Activated CD8-positive, alpha-beta memory T cell treated with anti-CD3 and anti-CD28 coated beads for 1 hour (primary cell): ENCODE data around the gene BMP4.

Source experiments
- DNase-seq, 2 donors: peaks; one replicate each; pipeline ENCODE4 v3.0.0-alpha.2; 2020; ENCODE audit warnings: low read depth in 1 of 2; ENCODE audit errors: extremely low read depth in 1 of 2

The BMP4 gene

DNA sequence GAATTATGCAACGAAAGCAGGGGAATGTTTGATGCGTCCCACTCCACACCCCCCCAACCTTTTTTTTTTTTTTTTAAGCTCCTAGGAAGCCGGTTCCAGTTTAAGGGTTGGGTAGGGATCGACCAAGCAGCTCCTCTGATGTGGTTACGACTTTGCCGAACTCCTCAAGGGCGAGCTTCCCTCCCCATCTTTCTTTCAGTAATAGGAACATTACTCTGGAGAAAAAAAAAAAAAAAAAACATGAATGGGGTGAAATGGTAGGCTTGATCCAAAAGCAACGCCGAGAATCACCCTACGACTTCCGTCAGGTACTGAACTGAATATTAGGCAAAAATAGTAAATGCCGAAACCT lies 9.6 kb downstream of the BMP4 start:
- DNase-seq = no peak

- no peak for DNase-seq
These were observed 10.1 kb downstream of the BMP4 start for GRCh38 chr14:53946404-53947093.

GRCh38 chr14:53946071-53946403 lies 10.6 kb downstream of the BMP4 start:
- no peak for DNase-seq

GRCh38 chr14:53943751-53944083 lies 12.9 kb downstream of the BMP4 start:
- no peak for DNase-seq

- DNase-seq = no peak
These were observed 13.5 kb downstream of the BMP4 start for GRCh38 chr14:53942970-53943750.

GRCh38 chr14:53938136-53938837 lies 18.3 kb downstream of the BMP4 start:
- no peak for DNase-seq

DNA sequence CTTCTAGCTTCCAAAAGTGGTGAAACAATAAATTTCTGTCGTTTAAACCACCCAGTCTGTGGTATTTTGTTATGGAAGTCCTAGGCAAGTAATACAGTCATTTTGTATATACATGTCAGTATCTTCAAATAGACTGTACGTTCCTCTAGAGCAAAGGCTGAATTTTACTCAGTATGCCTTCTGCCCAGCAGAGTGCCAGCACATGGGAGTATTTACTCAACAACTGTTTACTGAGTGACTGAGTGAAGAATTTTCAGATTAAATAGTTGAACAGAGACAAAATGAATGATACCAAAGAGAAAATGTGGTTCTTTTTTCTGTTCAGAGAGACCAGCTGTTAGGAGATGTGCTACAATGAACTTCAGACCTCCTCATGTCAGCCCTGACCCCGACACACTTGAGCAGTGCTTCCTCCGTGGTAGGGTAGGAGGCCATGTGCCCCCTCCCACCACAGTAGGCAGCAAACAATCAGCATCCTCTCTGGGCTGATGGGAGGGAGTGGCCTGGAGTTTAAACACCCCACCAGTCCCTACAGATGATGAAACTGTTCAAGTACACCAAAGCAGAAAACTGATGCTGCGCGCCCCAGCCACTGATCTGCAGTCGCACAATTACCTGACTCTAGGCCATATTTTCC lies 21.7 kb downstream of the BMP4 start:
- DNase-seq = no peak

DNA sequence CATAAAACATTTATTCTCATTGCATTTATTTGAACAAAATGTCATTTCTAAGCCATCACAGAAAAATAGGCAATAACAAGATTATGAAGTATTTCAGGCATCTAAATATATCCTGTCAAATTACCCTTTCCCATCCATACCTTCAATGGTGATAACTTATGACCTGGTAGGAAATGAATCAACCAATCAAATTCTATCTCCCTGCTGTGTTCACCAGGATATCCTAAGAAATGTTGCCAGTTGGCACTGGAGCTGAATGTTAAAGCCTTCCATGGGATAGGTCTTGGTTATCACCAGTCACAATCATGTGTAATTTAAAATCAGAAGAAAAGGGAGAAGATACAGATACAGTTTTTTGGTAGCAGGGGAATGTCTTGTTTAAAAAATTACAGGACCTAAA lies 23.7 kb downstream of the BMP4 start:
- no peak for DNase-seq

- DNase-seq = no peak
These were observed 26.5 kb downstream of the BMP4 start for GRCh38 chr14:53929871-53930715.

DNA sequence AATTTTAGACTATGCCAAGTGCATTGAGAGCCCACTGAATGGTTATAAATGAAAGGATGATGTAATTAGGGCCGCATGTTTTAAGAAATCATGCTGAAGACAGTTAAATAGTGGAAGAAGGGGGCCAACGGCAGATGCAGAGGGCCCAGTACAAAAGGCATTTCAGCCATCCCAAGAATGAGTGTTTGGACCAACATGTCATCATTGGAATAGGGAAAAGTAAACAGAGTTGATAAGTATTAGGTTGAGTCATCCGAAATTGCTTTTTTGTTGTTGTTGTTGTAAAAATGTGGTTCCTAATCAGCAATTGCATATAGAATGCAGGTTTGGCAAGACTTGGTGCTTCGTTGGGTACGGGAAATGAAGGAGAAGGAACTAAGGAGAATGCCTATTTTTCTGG lies 29.5 kb downstream of the BMP4 start:
- DNase-seq = no peak

DNA sequence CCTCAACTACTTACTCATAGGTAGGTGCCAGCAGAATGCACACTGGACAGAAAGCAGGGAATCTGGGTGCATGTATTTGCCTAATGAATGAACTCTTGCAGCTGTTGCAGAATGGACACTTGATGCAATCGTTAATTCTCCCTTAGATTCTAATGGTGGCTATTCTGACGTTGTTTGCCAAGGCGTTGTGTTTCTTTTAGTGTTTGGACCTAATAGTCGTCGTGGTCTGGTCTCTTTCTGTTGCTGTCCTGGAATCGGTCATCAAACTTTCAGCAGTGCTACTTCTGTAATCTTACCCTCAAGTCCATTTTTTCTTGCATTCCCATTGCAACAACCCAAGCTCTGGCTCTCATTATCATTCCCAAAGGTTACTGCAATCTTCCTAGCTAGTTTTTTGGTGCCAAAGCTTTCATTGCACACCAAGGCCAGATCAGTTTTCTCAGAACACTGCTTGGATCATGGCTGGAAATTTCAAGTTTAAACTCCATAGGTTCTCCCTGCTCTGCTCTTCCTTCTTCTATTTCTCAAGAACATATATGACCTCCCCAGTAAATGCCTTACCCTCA lies 31.3 kb downstream of the BMP4 start:
- no peak for DNase-seq

GRCh38 chr14:53924753-53925152 lies 31.9 kb downstream of the BMP4 start:
- DNase-seq = no peak

DNA sequence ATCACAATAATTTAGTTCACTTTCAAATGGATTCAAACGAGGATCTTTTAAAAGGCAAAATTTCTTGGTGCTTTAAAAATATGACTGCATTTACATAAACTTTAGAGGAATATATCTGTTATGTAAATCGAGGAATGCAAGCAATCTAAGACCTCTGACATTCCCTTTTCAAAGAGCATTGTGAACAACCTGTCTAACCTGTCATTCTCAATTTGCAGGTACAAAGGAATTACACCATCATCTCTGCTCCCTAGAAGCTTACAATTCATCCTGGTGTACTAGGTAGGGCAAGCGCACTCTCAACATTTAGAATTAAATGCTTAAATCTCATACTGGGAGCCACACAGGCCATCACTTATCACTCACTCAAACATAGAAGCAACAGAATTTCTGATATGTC lies 35.6 kb downstream of the BMP4 start:
- no peak for DNase-seq

GRCh38 chr14:53916239-53916638 lies 40.4 kb downstream of the BMP4 start:
- no peak for DNase-seq

GRCh38 chr14:53915364-53916014 lies 41.1 kb downstream of the BMP4 start:
- DNase-seq = no peak

DNA sequence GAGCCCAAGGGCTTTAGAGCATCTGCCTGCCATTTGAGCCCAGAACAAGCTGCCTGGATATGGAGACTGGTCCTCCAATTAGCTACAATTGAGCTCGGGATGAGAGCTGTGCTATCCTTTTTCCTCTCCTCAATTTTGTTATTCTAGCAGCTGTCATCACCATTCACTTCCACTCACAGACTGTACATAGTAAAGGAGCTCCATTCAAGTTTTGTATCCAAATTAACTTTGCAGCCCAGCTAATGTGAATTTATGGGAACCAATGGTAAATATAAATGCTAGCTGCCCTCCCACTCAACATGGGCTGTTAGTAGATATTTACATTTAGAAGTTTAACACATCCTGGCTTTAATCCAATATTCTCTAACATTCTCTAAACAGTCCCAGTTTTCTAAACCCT lies 44.6 kb downstream of the BMP4 start:
- no peak for DNase-seq

DNA sequence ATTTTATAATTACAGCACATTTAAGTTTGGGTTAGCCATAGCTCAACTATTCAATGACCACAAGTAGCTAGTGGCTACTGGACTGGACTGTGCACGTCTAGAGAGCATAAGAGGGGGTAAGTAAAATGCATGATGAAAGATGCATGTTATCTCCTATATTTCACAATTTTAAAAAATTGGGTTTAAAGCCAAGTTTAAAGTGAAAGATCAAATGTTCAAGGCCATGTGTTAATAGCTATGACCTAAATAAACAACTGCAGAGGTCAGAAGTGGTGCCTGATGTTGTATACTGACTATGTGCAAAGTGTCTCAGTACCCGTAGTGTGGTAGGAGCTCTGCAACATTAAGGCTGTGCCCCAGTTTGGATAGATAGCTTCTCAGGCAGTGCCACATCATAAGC lies 48.2 kb downstream of the BMP4 start:
- DNase-seq = no peak

- no peak for DNase-seq
These were observed 54.3 kb downstream of the BMP4 start for GRCh38 chr14:53902307-53902706.

DNA sequence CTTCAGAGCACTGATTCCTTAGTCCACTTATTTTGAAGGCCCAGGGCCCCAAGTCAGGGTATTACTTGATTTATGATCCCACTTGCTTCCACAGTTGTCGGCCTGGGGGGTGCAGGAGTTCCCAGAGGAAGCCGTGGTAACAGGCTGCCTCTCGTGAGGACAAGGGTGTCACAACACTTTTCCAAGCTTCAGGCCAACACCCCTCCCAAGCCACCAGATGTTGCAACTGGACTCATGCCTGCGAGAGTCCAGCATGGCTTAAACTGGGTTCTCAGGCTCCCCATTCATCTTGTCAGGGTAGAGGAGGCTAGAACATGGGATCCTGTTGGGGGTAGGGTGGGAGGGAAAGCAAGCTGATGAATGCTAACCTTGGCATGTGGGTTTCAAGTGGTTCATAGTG lies 56.1 kb downstream of the BMP4 start:
- DNase-seq = no peak
